ENCODE data around the gene RFX2. TPM values are rescaled to one million over a fixed set of nuclear protein-coding genes. Genes with fewer than 3 reads are reported as not detected.

Gene RFX2
- total RNA-seq, 1 donor from 2014 or later = 20.9 TPM

DNA sequence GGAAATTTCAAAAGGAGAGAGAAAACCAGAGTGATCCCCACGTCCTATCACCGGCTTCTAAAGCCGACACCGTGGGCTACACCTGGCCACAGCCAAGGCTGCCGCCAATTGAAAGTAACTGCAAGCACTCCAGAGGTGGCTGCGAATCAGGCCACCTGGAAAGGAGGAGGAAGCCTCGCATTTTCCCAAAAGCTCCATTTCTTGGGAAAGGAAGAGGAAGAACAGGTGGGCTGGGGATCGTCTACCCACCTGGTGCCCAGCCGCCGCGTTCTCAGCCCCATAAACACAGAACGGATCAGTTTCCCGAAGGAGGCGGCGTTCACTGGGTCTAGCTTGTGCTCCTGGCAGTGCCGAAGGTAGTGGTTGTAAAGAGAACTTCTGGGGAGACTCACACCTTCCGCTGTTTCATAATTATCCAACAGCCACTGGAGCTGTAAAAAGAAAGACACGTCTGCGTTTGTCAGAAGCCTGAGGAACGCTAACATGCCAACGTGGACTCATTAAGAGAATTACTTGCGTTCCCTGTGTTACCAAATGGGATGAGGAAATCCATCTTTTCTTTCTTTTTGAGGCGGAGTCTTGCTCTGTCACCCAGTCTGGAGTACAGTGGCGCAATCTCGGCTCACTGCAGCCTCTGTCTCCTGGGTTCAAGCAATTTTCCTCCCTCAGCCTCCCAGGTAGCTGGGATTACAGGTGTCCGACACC, 94.3 kb downstream of the RFX2 start:
- Histone ChIP-seq H3K4me1 (no peaks in the 10 kb centered on the region), H3K4me3 (no peak overlapping the region), H3K9me3 (no peaks in the 10 kb centered on the region), H3K27ac (no peak overlapping the region), H3K27me3 (ENCODE audit: low read depth) (no peaks in the 10 kb centered on the region), H3K36me3 (peaks cover 28% of the 10 kb centered on the region)
- DNase-seq (peak; percentile 16), ATAC-seq (no peak)
- intact Hi-C loops (cut with DNase I) = no loop called here
- TF ChIP-seq, protein P1, sequence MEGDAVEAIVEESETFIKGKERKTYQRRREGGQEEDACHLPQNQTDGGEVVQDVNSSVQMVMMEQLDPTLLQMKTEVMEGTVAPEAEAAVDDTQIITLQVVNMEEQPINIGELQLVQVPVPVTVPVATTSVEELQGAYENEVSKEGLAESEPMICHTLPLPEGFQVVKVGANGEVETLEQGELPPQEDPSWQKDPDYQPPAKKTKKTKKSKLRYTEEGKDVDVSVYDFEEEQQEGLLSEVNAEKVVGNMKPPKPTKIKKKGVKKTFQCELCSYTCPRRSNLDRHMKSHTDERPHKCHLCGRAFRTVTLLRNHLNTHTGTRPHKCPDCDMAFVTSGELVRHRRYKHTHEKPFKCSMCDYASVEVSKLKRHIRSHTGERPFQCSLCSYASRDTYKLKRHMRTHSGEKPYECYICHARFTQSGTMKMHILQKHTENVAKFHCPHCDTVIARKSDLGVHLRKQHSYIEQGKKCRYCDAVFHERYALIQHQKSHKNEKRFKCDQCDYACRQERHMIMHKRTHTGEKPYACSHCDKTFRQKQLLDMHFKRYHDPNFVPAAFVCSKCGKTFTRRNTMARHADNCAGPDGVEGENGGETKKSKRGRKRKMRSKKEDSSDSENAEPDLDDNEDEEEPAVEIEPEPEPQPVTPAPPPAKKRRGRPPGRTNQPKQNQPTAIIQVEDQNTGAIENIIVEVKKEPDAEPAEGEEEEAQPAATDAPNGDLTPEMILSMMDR (IDR thresholded peaks at IDR 0.05) = no peak

DNA sequence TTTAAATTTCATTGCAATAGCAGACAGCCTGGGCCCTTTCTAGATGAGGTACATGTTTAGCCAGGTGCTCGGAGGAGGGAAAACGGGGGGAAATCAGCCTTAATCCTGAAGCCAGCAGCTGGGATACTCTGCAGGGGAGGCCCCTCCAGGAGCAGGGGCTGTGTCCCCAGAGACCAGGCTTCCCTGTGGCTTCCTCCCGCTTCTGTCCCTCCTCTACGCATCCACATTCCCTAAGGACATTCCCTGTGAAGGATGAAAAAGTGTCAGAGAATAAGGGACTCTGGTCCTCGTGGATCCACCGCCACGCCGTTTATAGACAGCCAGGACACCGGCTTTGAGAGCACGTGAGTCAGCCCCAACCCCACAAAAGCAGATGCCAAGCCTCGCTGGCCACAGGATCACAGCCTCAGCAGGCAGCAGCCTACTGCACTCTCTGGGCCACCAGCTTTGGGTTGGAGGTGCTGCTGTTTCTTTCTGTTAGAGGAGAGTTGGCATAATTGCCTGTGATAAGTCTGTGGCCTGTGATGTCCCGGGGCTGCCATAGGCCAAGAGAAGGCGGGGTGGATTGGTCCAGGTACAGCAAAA, 95.7 kb downstream of the RFX2 start:
- no peaks in the 10 kb centered on the region for H3K27me3 ChIP-seq (ENCODE audit: low read depth)
- intact Hi-C loops (cut with DNase I) = no loop called here
- DNase-seq (peak; percentile 36), ATAC-seq (no peak)
- TF ChIP-seq, protein P1 (IDR thresholded peaks at IDR 0.05) = no peak
- H3K36me3 ChIP-seq = peaks cover 37% of the 10 kb centered on the region
- H3K9me3 ChIP-seq = no peaks in the 10 kb centered on the region
- H3K4me3 ChIP-seq = no peak overlapping the region
- H3K4me1 ChIP-seq = no peaks in the 10 kb centered on the region
- H3K27ac ChIP-seq = no peak overlapping the region

DNA sequence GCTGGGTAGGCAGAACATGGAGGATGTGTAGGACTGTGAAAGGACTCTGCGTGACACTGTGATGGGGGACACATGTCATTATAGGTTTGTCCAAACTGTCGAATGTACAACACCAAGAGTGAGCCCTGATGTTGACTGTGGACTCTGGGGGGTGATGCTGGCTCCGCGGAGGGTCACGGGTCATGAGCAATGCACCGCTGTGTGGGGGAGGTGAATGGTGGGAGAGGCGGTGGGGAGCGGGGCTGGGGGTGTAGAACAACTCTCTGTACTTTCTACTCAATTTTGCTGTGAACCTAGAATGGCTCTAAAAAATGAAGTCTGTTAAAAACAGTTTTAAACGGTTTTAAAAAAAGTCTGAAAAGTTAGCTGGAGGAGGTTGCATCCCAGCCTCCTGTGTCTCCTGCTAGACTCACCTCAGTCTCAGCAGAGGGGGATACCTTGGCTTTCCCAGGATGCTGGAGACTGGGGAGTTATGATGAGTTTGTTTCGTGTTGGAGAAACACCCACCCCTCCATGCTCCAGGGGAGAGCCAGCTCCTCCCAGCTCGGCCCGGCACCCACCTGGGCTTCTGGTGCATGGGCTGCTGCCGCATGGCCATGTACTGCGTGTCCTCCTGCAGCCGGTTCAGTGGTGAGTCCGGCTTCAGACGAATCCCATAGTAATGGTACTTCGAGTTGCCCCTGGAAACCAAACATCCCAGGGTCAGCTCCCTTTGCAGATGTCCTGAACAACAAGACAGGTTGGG, 97.7 kb downstream of the RFX2 start:
- peak; percentile 29 for DNase-seq
- H3K4me1 ChIP-seq = no peaks in the 10 kb centered on the region
- no peaks in the 10 kb centered on the region for H3K27me3 ChIP-seq (ENCODE audit: low read depth)
- TF ChIP-seq, protein P1 (IDR thresholded peaks at IDR 0.05) = no peak
- intact Hi-C loops (cut with DNase I) = no loop called here
- H3K4me3 ChIP-seq = no peak overlapping the region
- no peak overlapping the region for H3K27ac ChIP-seq
- H3K36me3 ChIP-seq = peaks cover 52% of the 10 kb centered on the region
- no peaks in the 10 kb centered on the region for H3K9me3 ChIP-seq
- ATAC-seq = no peak

DNA sequence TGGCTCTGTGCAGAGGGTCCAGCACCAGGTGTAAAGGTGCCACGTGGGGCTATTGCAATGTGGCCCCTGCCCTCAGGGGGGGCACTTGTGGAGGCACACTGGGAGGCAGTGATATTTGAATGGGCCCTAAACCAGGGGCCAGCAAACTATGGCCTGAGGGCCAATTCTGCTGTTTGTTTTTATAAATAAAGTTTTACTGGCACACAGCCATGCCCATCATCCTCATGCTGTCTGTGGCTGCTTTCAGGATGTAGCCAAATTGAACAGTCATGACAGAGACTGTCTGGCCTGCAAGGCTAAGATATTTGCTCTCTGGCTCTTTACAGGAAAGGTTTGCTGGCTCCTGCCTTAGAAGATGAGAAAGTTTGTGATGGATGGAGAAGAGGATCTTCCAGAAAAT, 98.5 kb downstream of the RFX2 start:
- TF ChIP-seq, protein P1 (IDR thresholded peaks at IDR 0.05) = no peak
- DNase-seq = no peak
- Histone ChIP-seq H3K27me3 (ENCODE audit: low read depth) (no peaks in the 10 kb centered on the region), H3K4me3 (no peak overlapping the region), H3K27ac (no peak overlapping the region), H3K4me1 (no peaks in the 10 kb centered on the region), H3K36me3 (peaks cover 60% of the 10 kb centered on the region), H3K9me3 (no peaks in the 10 kb centered on the region)
- no peak for ATAC-seq
- intact Hi-C loops (cut with DNase I) = no loop called here

DNA sequence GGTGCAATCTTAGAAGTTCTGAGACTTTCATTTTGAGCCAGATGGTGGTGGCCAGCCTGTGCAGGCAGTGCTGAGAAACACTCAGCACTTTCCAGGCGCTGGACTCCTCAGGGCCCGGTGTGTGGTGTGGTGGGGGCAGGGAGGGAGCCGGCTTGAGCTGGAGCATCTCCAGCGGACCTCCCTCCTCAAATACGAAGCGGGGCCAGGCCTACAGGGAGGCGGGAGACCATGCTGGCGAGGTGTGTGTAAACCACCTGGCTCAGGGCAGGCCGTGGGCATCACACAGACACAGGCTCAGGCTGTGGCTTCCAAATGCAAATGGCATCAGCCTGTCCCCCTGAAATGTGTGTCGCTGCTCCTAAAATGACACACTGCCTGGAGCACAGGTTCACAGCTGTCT, 99.1 kb downstream of the RFX2 start:
- peaks cover 65% of the 10 kb centered on the region for H3K36me3 ChIP-seq
- DNase-seq (no peak), ATAC-seq (no peak)
- H3K4me1 ChIP-seq = no peaks in the 10 kb centered on the region
- no peak overlapping the region for H3K27ac ChIP-seq
- H3K9me3 ChIP-seq = no peaks in the 10 kb centered on the region
- no peaks in the 10 kb centered on the region for H3K27me3 ChIP-seq (ENCODE audit: low read depth)
- intact Hi-C loops (cut with DNase I) = no loop called here
- H3K4me3 ChIP-seq = no peak overlapping the region
- TF ChIP-seq, protein P1 (IDR thresholded peaks at IDR 0.05) = no peak

Measured in lower lobe of right lung (tissue), 2 donors.